Calu3 (cell line): Measurements from ENCODE around the gene DAPK3. TPM values are rescaled to one million over a fixed set of nuclear protein-coding genes. Genes with fewer than 3 reads are reported as not detected.

Source experiments
- BruUV-seq: library from RNA; stranded (reverse); fragments of 400-500 nt; replicated peaks from 2 replicates; lab custom pipeline; 2021; lab: Mats Ljungman, UMichigan
- CTCF ChIA-PET: fragments of 300-600 bp; sonication (Branson Sonifier 250); formaldehyde crosslinking; loops from one replicate; lab custom pipeline; 2022; ENCODE audit warnings: antibody characterized with exemption; lab: Charles Lee
- DNase-seq: peaks from one replicate; pipeline ENCODE4 v3.0.0; 2022
- H3K27ac Mint-ChIP-seq: one replicate; pipeline ENCODE4 v1.8.0; 2022; ENCODE audit warnings: mixed read lengths; ENCODE audit not compliant: unreplicated experiment
- H3K27me3 Mint-ChIP-seq: one replicate; pipeline ENCODE4 v1.8.0; 2022; ENCODE audit warnings: mixed read lengths; ENCODE audit not compliant: unreplicated experiment
- H3K36me3 Mint-ChIP-seq: one replicate; pipeline ENCODE4 v1.8.0; 2022; ENCODE audit warnings: mild to moderate bottlenecking, moderate library complexity, mixed read lengths; ENCODE audit not compliant: insufficient read depth, unreplicated experiment
- H3K4me1 Mint-ChIP-seq: one replicate; pipeline ENCODE4 v1.8.0; 2022; ENCODE audit warnings: mild to moderate bottlenecking, low read depth, mixed read lengths; ENCODE audit not compliant: unreplicated experiment
- H3K4me3 Mint-ChIP-seq: one replicate; pipeline ENCODE4 v1.8.0; 2022; ENCODE audit warnings: mild to moderate bottlenecking, low read depth, moderate library complexity, mixed read lengths; ENCODE audit not compliant: unreplicated experiment
- H3K9me3 Mint-ChIP-seq: one replicate; pipeline ENCODE4 v1.8.0; 2022; ENCODE audit warnings: low read depth, mixed read lengths; ENCODE audit not compliant: unreplicated experiment
- CTCF ChIP-seq: fragments of 200-600 bp; IDR thresholded peaks from one replicate; pipeline ENCODE4 v1.8.0; 2022; ENCODE audit warnings: antibody characterized with exemption; ENCODE audit not compliant: unreplicated experiment
- intact Hi-C: fragments of 100-400 bp; cut with micrococcal nuclease; formaldehyde crosslinking; loops from one replicate; pipeline ENCODE4 v1.10.0; 2022; ENCODE audit not compliant: unreplicated experiment
- total RNA-seq: library from RNA; stranded (reverse); gene quantifications from 2 replicates; pipeline ENCODE4 v1.2.3, GENCODE V29; 2022

Gene DAPK3
- total RNA-seq, 1 experiment from 2014 or later = 50.9 TPM

- Mint-ChIP-seq H3K36me3 (peaks cover 65% of the 10 kb centered on the region), H3K27ac (peak overlapping the region; percentile 17), H3K9me3 (no peaks in the 10 kb centered on the region), H3K27me3 (no peaks in the 10 kb centered on the region), H3K4me3 (peak overlapping the region; percentile 65), H3K4me1 (peaks cover 7% of the 10 kb centered on the region)
- DNase-seq = no peak
- no peak for TF ChIP-seq CTCF
- CTCF ChIA-PET = interaction anchor here (0.6 kb wide), 1 partner anchor 17 kb away, joined by 3 read pairs; no protein-coding TSS in a partner anchor
- BruUV-seq = no TSS peak
- intact Hi-C loops = no loop called here
These were observed 13.2 kb upstream of the DAPK3 start for GRCh38 chr19:3983936-3984583.

- intact Hi-C loops = no loop called here
- CTCF ChIA-PET = interaction anchor here (0.6 kb wide), 1 partner anchor 16 kb away, joined by 3 read pairs; no protein-coding TSS in a partner anchor
- Mint-ChIP-seq H3K36me3 (peaks cover 69% of the 10 kb centered on the region), H3K4me1 (peaks cover 7% of the 10 kb centered on the region), H3K27ac (peak overlapping the region; percentile 17), H3K27me3 (no peaks in the 10 kb centered on the region), H3K4me3 (peak overlapping the region; percentile 65), H3K9me3 (no peaks in the 10 kb centered on the region)
- TF ChIP-seq CTCF = no peak
- no TSS peak for BruUV-seq
- DNase-seq = no peak
These were observed 12.6 kb upstream of the DAPK3 start for GRCh38 chr19:3983542-3983914.

GRCh38 chr19:3982701-3983541 is 12.0 kb upstream of the DAPK3 start:
- no TSS peak for BruUV-seq
- peaks cover 72% of the 10 kb centered on the region for H3K36me3 Mint-ChIP-seq
- CTCF ChIA-PET = no interaction called here
- intact Hi-C loops = no loop called here
- peaks cover 7% of the 10 kb centered on the region for H3K4me1 Mint-ChIP-seq
- no peaks in the 10 kb centered on the region for H3K9me3 Mint-ChIP-seq
- no peak for DNase-seq
- peak overlapping the region; percentile 39 for H3K27ac Mint-ChIP-seq
- peak overlapping the region; percentile 65 for H3K4me3 Mint-ChIP-seq
- no peaks in the 10 kb centered on the region for H3K27me3 Mint-ChIP-seq
- no peak for TF ChIP-seq CTCF

GRCh38 chr19:3981736-3982681 is 11.1 kb upstream of the DAPK3 start:
- Mint-ChIP-seq H3K4me1 (peaks cover 7% of the 10 kb centered on the region), H3K27ac (peak overlapping the region; percentile 39), H3K9me3 (no peaks in the 10 kb centered on the region), H3K4me3 (peak overlapping the region; percentile 65), H3K27me3 (no peaks in the 10 kb centered on the region), H3K36me3 (peaks cover 80% of the 10 kb centered on the region)
- intact Hi-C loops = no loop called here
- DNase-seq = no peak
- no peak for TF ChIP-seq CTCF
- no TSS peak for BruUV-seq
- CTCF ChIA-PET = no interaction called here
